ENCODE data around the gene TBC1D14.

Gene TBC1D14

GRCh38 chr4:7001271-7001670, 91.6 kb downstream of the TBC1D14 start:
- no peak for DNase-seq (ENCODE audit: low spot score)

GRCh38 chr4:7002336-7002735, 92.7 kb downstream of the TBC1D14 start:
- no peak for DNase-seq (ENCODE audit: low spot score)

- DNase-seq (ENCODE audit: low spot score): no peak
Observed at GRCh38 chr4:7003176-7003878, 93.7 kb downstream of the TBC1D14 start.

- DNase-seq (ENCODE audit: low spot score): no peak
Observed at GRCh38 chr4:7003879-7004240, 94.2 kb downstream of the TBC1D14 start.

- DNase-seq (ENCODE audit: low spot score): no peak
Observed at GRCh38 chr4:7004331-7004730, 94.7 kb downstream of the TBC1D14 start.

GRCh38 chr4:7005571-7005970, 95.9 kb downstream of the TBC1D14 start:
- no peak for DNase-seq (ENCODE audit: low spot score)

- DNase-seq (ENCODE audit: low spot score): no peak
Observed at GRCh38 chr4:7006411-7006810, 96.8 kb downstream of the TBC1D14 start.

- DNase-seq (ENCODE audit: low spot score): no peak
Observed at GRCh38 chr4:7007142-7007907, 97.7 kb downstream of the TBC1D14 start.

- no peak for DNase-seq (ENCODE audit: low spot score)
Observed at GRCh38 chr4:7007944-7008343, 98.3 kb downstream of the TBC1D14 start.

- DNase-seq (ENCODE audit: low spot score): no peak
Observed at GRCh38 chr4:7009564-7009963, 99.9 kb downstream of the TBC1D14 start.

GRCh38 chr4:7013175-7013574, 103.5 kb downstream of the TBC1D14 start:
- peak; percentile 44 for DNase-seq (ENCODE audit: low spot score)

GRCh38 chr4:7014815-7015214, 105.2 kb downstream of the TBC1D14 start:
- no peak for DNase-seq (ENCODE audit: low spot score)

- no peak for DNase-seq (ENCODE audit: low spot score)
Observed at GRCh38 chr4:7015383-7016035, 105.9 kb downstream of the TBC1D14 start.

GRCh38 chr4:7016086-7016485, 106.5 kb downstream of the TBC1D14 start:
- no peak for DNase-seq (ENCODE audit: low spot score)

- no peak for DNase-seq (ENCODE audit: low spot score)
Observed at GRCh38 chr4:7016512-7016911, 106.9 kb downstream of the TBC1D14 start.

- DNase-seq (ENCODE audit: low spot score): no peak
Observed at GRCh38 chr4:7017446-7018048, 107.9 kb downstream of the TBC1D14 start.

GRCh38 chr4:7018281-7018680, 108.7 kb downstream of the TBC1D14 start:
- no peak for DNase-seq (ENCODE audit: low spot score)

GRCh38 chr4:7019367-7019766, 109.7 kb downstream of the TBC1D14 start:
- no peak for DNase-seq (ENCODE audit: low spot score)

- no peak for DNase-seq (ENCODE audit: low spot score)
Observed at GRCh38 chr4:7020290-7020689, 110.7 kb downstream of the TBC1D14 start.

- no peak for DNase-seq (ENCODE audit: low spot score)
Observed at GRCh38 chr4:7020856-7021255, 111.2 kb downstream of the TBC1D14 start.

GRCh38 chr4:7021355-7021754, 111.7 kb downstream of the TBC1D14 start:
- no peak for DNase-seq (ENCODE audit: low spot score)

- DNase-seq (ENCODE audit: low spot score): no peak
Observed at GRCh38 chr4:7021930-7022664, 112.5 kb downstream of the TBC1D14 start.
